Endothelial cell of umbilical vein (primary cell): ENCODE measurements around the gene IGF2BP2. TPM values are rescaled to one million over a fixed set of nuclear protein-coding genes. Genes with fewer than 3 reads are reported as not detected.

Experiments used
- BruUV-seq: library from RNA; stranded (reverse); fragments of 400-500 nt; replicated peaks from 2 replicates; lab custom pipeline; 2021; lab: Mats Ljungman, UMichigan
- CTCF ChIA-PET: fragments of 300-600, 350-600 bp; sonication (Branson Sonifier 250); formaldehyde crosslinking; loops from one replicate; lab custom pipeline; 2021; ENCODE audit warnings: antibody characterized with exemption, inconsistent platforms; lab: Charles Lee
- POLR2A ChIA-PET: fragments of 300-600, 350-600 bp; sonication (Branson Sonifier 250); formaldehyde crosslinking; loops from one replicate; lab custom pipeline; 2021; ENCODE audit warnings: antibody characterized with exemption, inconsistent platforms; lab: Charles Lee
- DNase-seq: peaks from one replicate; pipeline ENCODE4 v3.0.0-alpha.2; 2011; ENCODE audit warnings: low read depth, low spot score
- FAIRE-seq: peaks from 2 replicates; lab custom pipeline; 2011; peaks lifted over from hg19 to GRCh38; lab: Jason Lieb, UNC
- H2AFZ ChIP-seq: 2 replicates; pipeline ENCODE4 v1.6.0; 2012; ENCODE audit warnings: low read depth, low read length, control low read depth, inconsistent platforms
- H3K27ac ChIP-seq: 2 replicates; pipeline ENCODE4 v1.5.1; 2011; ENCODE audit warnings: low read depth, mild to moderate bottlenecking, control low read depth, low read length, moderate library complexity; ENCODE audit not compliant: insufficient read depth
- H3K27me3 ChIP-seq, 2 experiments: 2 replicates each; pipeline versions ENCODE4 v1.6.0 to v1.6.1; 2011; ENCODE audit warnings: low read length in 2 of 2, mixed read lengths in 1 of 2; ENCODE audit not compliant: control insufficient read depth in 2 of 2, insufficient read depth in 2 of 2
- H3K36me3 ChIP-seq, 2 experiments: 2 replicates in 1 of 2; 3 replicates in 1 of 2; pipeline ENCODE4 v1.5.1; 2011; ENCODE audit warnings: low read length in 2 of 2, mild to moderate bottlenecking in 1 of 2, moderate library complexity in 1 of 2; ENCODE audit not compliant: control insufficient read depth in 2 of 2, insufficient read depth in 2 of 2; ENCODE audit errors: extremely low read depth in 1 of 2
- H3K4me1 ChIP-seq: 3 replicates; pipeline ENCODE4 v1.5.1; 2011; ENCODE audit warnings: mild to moderate bottlenecking, low read length; ENCODE audit not compliant: control insufficient read depth, insufficient read depth; ENCODE audit errors: extremely low read depth
- H3K4me2 ChIP-seq: 2 replicates; pipeline ENCODE4 v1.6.1; 2011; ENCODE audit warnings: low read length, control low read depth, mixed read lengths; ENCODE audit not compliant: insufficient read depth
- H3K4me3 ChIP-seq, 3 experiments: fragments of 200-600 bp in 1 of 3; sonication (generic), shearing (Covaris generic) in 1 of 3; replicated peaks in 1 of 3; 2 replicates each; pipeline ENCODE4 v1.5.1; 2011 to 2016; ENCODE audit warnings: control low read depth in 3 of 3, low read length in 3 of 3, mild to moderate bottlenecking in 2 of 3, inconsistent platforms in 1 of 3, low read depth in 1 of 3, moderate library complexity in 1 of 3; ENCODE audit not compliant: insufficient read depth in 1 of 3
- H3K79me2 ChIP-seq: 2 replicates; pipeline ENCODE4 v1.6.0; 2012; ENCODE audit warnings: low read length, inconsistent platforms; ENCODE audit not compliant: control insufficient read depth, insufficient read depth
- H3K9ac ChIP-seq: replicated peaks from 2 replicates; pipeline ENCODE3; 2011; ENCODE audit warnings: low read length, control low read depth; ENCODE audit not compliant: insufficient read depth; ENCODE audit errors: extremely low read depth
- H3K9me1 ChIP-seq: replicated peaks from 3 replicates; pipeline ENCODE4 v1.6.0; 2011; ENCODE audit warnings: mild to moderate bottlenecking, low read length; ENCODE audit not compliant: control insufficient read depth, insufficient read depth; ENCODE audit errors: extremely low read depth
- H3K9me3 ChIP-seq: replicated peaks from 2 replicates; pipeline ENCODE4 v1.5.1; 2012; ENCODE audit warnings: low read length, inconsistent platforms; ENCODE audit not compliant: control insufficient read depth, insufficient read depth
- H4K20me1 ChIP-seq: replicated peaks from 2 replicates; pipeline ENCODE3; 2011; ENCODE audit warnings: mild to moderate bottlenecking, low read length; ENCODE audit not compliant: control insufficient read depth, insufficient read depth; ENCODE audit errors: extremely low read depth
- FOS ChIP-seq: IDR thresholded peaks from 2 replicates; pipeline ENCODE4 v1.6.1; 2011; ENCODE audit warnings: mild to moderate bottlenecking, low read length, moderate library complexity, borderline replicate concordance; ENCODE audit not compliant: insufficient read depth
- GATA2 ChIP-seq: IDR thresholded peaks from 2 replicates; pipeline ENCODE4 v1.7.0; 2011; ENCODE audit warnings: low read depth, mild to moderate bottlenecking, moderate library complexity, mixed read lengths, low read length; ENCODE audit not compliant: insufficient read length, insufficient read depth
- JUN ChIP-seq: IDR thresholded peaks from 2 replicates; pipeline ENCODE4 v1.6.1; 2011; ENCODE audit warnings: borderline replicate concordance, low read depth; ENCODE audit not compliant: insufficient read length, insufficient read depth
- MAX ChIP-seq: IDR thresholded peaks from 2 replicates; pipeline ENCODE4 v1.6.1; 2011; ENCODE audit not compliant: insufficient read depth, insufficient read length
- dilution Hi-C: fragments of 300-500 bp; cut with MboI; formaldehyde crosslinking; loops from one replicate; pipeline ENCODE4 v1.15.0; 2019; ENCODE audit warnings: low sequenced_read_pairs; ENCODE audit not compliant: extremely low pct_ligation_motif_present
- intact Hi-C: fragments of 100-400 bp; cut with micrococcal nuclease; formaldehyde crosslinking; loops from one replicate; pipeline ENCODE4 v1.10.0; 2022
- polyA plus RNA-seq, 4 experiments: library from polyadenylated mRNA; depleted of rRNA in 3 of 4; stranded (reverse) in 3 of 4; unstranded in 1 of 4; fragments of >200 nt; gene quantifications; 2 replicates each; pipeline versions ENCODE4 v1.2.1 to v1.2.3, GENCODE V29; 2011 to 2012; ENCODE audit warnings: missing spikeins in 1 of 4
- total RNA-seq: library from RNA; stranded (reverse); gene quantifications from 2 replicates; pipeline ENCODE4 v1.2.3, GENCODE V29; 2021
- TF ChIP-seq, protein P1 (sequence below), 2 donors: IDR thresholded peaks; 1 replicate in 1 of 2; 2 replicates in 1 of 2; pipeline ENCODE4 v1.5.1; 2011; ENCODE audit warnings: low read length in 2 of 2, mild to moderate bottlenecking in 2 of 2, moderate library complexity in 2 of 2, control low read depth in 1 of 2, inconsistent platforms in 1 of 2, low read depth in 1 of 2; ENCODE audit not compliant: insufficient read depth in 1 of 2; ENCODE audit errors: extremely low read depth in 1 of 2

Gene IGF2BP2
- total and polyA plus RNA-seq, 2 donors (not counting 3 experiments of a cell fraction or from before 2014, with no cell fraction given) = 10.7 to 130 TPM

DNA sequence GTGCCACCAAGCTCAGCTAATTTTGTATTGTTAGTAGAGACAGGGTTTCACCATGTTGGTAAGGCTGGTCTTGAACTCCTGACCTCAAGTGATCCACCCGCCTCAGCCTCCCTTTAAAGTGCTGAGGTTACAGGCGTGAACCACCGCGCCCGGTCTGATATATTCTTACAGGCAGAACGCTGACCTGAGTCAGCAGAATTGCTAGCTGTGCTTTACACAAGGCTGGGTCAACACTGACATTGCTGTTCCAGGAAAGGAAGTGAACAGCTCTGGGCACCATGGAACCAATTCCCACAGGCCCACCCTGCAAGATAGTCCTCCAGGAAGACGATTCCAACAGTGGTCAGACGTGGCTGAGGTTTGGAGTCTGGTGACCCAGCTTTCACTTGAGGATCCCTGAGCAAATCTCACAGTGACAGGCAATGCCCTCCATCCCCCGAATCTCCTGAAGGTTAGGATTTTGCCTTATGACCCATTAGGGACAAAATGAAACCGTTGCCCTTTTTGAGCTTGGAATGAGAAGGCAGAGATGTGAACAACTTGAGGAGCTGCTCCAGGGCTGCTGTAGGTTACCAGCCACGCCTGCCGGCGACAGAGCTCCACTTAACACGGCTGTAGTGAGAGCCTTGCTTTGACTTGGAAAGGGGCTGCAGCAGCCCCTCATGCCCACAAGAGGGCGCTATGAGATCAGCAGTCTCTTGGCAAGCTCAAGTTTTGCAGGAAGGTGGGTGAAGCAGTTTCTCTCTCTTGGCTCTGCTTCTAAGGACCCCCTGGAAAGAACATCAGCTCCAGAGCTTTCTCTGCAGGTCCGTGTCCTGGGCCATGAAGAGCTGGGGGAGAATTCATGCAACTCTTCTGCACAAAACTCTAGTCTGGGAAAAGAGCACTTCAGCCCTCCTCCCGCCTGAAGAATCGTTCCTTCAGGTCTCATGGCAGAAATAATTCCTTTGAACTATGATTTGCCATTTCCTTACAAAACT lies 164.6 kb downstream of the IGF2BP2 start:
- peak overlapping the region; percentile 48 for H3K27ac ChIP-seq
- H3K9ac ChIP-seq = no peak overlapping the region
- TF ChIP-seq JUN (no peak), FOS (no peak), MAX (no peak), GATA2 (no peak)
- TF ChIP-seq, protein P1, sequence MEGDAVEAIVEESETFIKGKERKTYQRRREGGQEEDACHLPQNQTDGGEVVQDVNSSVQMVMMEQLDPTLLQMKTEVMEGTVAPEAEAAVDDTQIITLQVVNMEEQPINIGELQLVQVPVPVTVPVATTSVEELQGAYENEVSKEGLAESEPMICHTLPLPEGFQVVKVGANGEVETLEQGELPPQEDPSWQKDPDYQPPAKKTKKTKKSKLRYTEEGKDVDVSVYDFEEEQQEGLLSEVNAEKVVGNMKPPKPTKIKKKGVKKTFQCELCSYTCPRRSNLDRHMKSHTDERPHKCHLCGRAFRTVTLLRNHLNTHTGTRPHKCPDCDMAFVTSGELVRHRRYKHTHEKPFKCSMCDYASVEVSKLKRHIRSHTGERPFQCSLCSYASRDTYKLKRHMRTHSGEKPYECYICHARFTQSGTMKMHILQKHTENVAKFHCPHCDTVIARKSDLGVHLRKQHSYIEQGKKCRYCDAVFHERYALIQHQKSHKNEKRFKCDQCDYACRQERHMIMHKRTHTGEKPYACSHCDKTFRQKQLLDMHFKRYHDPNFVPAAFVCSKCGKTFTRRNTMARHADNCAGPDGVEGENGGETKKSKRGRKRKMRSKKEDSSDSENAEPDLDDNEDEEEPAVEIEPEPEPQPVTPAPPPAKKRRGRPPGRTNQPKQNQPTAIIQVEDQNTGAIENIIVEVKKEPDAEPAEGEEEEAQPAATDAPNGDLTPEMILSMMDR (IDR thresholded peaks at IDR 0.05; ENCODE audit: extremely low read depth in 1 of 2, insufficient read depth in 1 of 2, low read depth in 1 of 2, low read length in 2 of 2) = peak; percentile 98 to 99
- peak; percentile 89 for FAIRE-seq
- peaks cover 4 to 17% of the 10 kb centered on the region in 2 experiments for H3K36me3 ChIP-seq
- ChIA-PET POLR2A (interaction anchor here (0.6 to 1.0 kb wide), 5 partner anchors 107 to 278 kb away, joined by 3 to 4 read pairs (median 3); partner anchors contain the start of gene TRA2B), CTCF (interaction anchor here (0.6 to 7.6 kb wide), 88 partner anchors 8 to 957 kb away, joined by 3 to 223 read pairs (median 6); partner anchors contain the start of genes IGF2BP2, SENP2 and TRA2B)
- intact Hi-C loops = loop anchor here (1.0 to 10.0 kb wide), 9 partner anchors 29 to 885 kb away; partner anchors contain the start of gene CRYGS
- DNase-seq = peak; percentile 84
- no peaks in the 10 kb centered on the region for H3K9me1 ChIP-seq
- peak overlapping the region; percentile 11 for H3K4me2 ChIP-seq
- H3K9me3 ChIP-seq = no peaks in the 10 kb centered on the region
- H3K4me3 ChIP-seq = no peak overlapping the region
- dilution Hi-C loops = no loop called here
- H3K4me1 ChIP-seq = peaks cover 55% of the 10 kb centered on the region
- no peak overlapping the region for H2AFZ ChIP-seq
- no TSS peak for BruUV-seq
- H3K79me2 ChIP-seq = peaks cover 5% of the 10 kb centered on the region
- H4K20me1 ChIP-seq = no peaks in the 10 kb centered on the region
- no peaks in the 10 kb centered on the region for H3K27me3 ChIP-seq
